GM11168 (cell line): ENCODE measurements around the gene PLPP4.
"Not testable (repeated sequence)": the region's sequence is repeated elsewhere in the genome, so short reads cannot be mapped to it uniquely, and the experiment has no call there.

Experiments
- in situ Hi-C: fragments of 300-500 bp; cut with MboI; formaldehyde crosslinking; loops from one replicate; pipeline ENCODE4 v1.12.0; 2022; ENCODE audit warnings: low sequenced_read_pairs; ENCODE audit not compliant: unreplicated experiment

The PLPP4 gene

DNA sequence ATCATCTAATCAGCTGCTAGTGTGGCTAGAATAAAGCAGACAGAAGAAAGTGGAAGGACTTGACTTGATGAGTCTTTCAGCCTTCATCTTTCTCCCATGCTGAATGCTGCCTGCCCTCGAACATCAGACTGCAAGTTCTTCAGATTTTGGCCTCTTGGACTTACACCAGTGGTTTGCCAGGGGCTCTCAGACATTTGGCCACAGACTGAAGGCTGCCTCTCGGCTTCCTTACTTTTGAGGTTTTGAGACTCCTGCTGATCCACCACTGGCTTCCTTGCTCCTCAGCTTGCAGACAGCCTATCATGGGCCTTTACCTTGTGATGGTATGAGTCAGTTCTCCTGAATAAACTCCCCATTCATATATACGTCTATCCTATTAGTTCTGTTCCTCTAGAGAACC is 26.0 kb downstream of the PLPP4 start:
- in situ Hi-C loops: no loop called here

- in situ Hi-C loops: no loop called here
Measured at GRCh38 chr10:120483651-120484301, 26.7 kb downstream of the PLPP4 start.

DNA sequence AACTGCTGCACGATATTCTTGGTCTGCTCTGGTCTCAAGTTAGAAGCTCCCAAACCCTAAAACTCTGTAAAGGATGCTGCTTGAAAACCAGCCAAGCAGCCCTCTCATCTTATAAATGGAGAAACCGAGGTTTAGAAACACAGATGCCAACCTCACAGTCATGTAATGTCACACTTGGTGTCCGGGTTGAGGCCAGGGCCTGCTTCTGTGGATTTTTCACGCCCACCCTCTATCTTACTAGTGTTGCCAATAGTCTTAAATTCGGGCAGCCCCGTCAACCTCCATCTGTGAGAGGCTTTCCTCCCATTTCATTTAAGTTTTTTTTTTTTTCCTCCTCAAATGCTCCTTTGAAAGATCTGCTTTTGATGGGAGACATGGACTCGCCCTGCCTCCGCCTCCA is 28.9 kb downstream of the PLPP4 start:
- in situ Hi-C loops: no loop called here

- in situ Hi-C loops: no loop called here
Measured at GRCh38 chr10:120486671-120487205, 29.7 kb downstream of the PLPP4 start.

DNA sequence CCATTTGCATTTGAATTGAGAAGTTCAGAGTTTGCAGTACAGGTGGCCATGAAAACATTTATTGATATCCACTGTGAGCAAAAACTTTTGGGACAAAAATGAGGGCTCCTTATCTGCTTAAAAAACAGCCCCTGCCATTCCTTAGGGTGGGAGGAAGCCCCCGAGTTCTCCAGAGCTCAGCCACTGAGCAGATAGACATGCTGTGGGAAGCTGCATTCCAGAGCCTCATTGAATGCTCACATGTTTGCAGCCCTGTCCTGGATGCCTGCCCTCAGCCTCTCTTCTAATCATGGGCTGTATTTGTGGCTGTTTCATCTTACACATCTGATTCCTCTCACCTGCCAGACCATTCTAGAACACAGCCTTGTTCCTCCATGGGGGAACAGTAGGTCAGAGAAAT is 33.3 kb downstream of the PLPP4 start:
- in situ Hi-C loops: no loop called here

GRCh38 chr10:120492346-120492745 is 35.3 kb downstream of the PLPP4 start:
- in situ Hi-C loops: no loop called here

DNA sequence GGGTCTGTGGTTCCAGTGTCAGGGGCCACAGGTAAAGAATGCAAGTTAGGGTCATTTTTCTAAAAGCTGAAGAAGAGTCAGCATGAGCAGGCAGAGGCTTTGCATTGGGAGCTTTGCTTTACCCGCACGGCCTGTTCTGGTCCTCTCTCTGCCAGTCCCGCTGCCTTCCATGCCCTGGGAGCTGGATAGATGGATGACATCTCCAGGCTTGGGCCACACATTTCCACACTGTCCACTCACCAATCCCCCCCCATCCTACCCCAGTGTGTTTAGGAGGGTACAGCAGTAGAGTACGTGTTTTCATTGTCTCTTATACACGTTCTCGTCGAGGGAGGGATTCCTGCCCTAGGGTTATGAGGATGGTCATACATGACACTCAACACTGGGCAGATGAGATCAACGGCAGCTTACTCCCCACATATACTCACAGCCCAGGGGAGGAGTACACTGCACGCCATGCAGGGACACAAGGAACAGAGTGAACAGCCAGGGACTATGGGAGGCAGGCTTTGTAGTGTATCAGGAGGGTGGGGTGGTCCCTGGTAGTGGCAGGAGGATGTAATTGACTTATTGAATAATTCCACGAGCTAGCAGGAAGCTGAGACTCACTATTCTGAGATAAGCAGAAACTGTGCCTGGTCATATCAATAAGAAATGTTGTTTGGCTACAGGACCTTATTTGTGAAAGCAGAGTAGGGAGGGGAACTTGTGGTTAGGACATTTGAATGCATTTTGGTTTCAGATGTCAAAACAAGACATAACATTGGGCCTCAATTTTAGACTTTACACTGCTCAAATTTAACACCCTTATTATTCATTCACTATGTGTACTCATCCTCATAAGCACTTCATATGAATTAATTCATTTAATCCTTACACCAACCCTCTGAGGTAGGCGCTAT is 36.6 kb downstream of the PLPP4 start:
- in situ Hi-C loops: no loop called here

GRCh38 chr10:120494313-120494710 is 37.3 kb downstream of the PLPP4 start:
- in situ Hi-C loops: no loop called here

DNA sequence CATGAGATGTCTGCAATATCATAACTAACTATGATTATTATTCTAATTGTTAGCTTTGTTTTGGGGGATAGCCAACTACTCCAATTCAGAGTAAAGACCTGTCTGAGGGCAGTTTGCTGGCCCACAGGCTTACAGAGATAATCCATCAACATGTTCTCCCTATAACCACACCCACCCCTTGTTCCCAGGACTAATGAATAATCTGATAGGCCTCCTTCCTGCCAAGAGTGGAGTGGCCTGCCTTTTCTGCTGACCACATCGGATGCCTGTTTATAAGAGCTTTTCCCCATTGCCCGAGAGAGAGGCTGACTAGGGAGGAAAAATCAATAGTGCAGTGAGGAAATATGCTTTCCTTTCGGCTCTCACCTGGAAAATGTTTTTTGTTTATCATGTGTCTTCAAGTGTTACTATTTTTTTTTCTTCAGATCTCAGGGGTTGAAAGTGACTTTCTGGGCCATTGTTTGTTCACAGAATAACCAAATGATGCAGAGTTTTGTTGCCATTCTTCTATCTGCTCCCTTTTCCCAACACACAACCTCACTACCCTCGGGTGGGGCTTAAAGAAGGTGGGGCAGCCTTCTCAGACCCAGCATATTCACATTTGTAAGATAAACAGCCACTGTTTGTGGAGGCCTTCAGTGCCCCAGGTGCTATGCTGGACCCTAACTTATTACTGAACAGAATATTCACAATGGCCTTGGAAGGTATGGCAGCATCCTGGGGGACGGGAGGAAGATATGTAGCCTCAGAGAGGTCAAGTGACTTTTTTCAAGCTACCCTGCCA is 38.4 kb downstream of the PLPP4 start:
- in situ Hi-C loops: no loop called here

- in situ Hi-C loops: no loop called here
Measured at GRCh38 chr10:120499883-120500282, 42.9 kb downstream of the PLPP4 start.

DNA sequence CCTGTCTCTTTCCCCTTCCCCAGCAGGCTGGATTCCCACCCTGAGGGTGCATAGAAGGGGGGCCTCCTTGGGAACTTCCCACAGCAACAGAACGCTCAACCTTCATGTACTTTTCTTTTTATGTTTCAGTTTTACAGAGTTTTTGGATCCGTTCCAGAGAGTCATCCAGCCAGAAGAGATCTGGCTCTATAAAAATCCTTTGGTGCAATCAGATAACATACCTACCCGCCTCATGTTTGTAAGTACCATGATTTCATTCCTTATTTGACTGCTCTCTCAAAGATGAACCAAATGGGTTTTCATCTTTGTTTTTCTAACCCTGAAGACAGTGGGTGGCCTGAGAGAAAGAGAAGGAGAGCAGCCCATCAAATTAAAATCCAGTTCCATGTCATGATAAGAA is 46.7 kb downstream of the PLPP4 start:
- in situ Hi-C loops: no loop called here

GRCh38 chr10:120504227-120504626 is 47.2 kb downstream of the PLPP4 start:
- in situ Hi-C loops: not testable (repeated sequence)

DNA sequence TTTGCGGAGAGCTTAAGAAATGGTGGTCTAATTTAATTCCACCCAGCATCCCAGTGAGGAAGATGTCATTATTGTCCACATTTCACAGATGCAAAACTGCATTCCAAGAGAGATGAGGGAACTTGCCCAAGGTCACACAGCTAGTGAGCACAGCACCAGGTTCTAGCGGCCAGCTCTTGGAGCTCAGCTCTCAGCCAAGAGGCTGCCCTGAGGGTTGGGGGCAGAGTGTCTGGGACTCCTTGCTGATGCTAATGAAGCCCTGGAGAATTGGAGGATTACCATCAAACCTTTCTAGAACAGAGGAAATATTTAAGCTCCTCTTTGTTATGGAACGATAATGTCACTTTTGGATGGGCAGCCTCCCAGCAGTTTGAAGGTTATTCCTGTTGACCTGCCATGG is 48.0 kb downstream of the PLPP4 start:
- in situ Hi-C loops: no loop called here

DNA sequence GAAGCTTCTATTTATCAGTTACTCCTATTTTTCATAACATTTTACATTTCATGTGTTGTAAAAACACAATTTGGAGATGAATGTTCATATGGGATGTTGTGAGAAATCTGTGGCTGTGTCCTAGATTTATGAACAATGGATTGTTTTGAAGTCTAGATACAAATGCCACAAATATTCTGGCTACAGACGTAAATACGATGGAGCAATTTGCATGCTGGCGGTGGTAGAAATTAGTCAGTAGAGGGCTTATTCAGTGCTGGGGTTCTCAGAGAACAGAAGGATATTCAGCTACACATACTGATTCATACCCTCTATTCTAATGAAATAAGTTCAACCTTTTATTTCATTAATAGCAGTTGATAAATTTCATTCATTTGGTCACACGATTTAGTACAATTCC is 48.8 kb downstream of the PLPP4 start:
- in situ Hi-C loops: no loop called here

GRCh38 chr10:120506674-120507073 is 49.6 kb downstream of the PLPP4 start:
- in situ Hi-C loops: no loop called here

DNA sequence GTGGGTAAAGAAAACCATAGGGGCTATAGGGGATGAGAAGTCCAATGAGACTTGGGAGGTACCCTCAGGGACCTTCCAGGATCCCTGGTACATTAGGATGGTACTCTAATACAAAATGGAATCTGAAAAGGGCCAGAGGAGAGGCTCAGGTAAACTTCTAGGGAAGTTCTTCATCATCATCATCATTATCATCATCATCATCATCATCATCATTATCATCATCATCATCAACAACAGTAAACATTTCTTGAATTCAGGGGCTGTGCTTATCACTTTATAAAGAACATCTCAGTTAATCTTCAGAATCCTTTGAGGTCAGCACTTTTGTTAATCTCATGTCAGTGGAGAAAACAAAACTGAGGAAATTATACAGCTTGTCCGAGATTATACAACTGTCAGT is 50.1 kb downstream of the PLPP4 start:
- in situ Hi-C loops: no loop called here

DNA sequence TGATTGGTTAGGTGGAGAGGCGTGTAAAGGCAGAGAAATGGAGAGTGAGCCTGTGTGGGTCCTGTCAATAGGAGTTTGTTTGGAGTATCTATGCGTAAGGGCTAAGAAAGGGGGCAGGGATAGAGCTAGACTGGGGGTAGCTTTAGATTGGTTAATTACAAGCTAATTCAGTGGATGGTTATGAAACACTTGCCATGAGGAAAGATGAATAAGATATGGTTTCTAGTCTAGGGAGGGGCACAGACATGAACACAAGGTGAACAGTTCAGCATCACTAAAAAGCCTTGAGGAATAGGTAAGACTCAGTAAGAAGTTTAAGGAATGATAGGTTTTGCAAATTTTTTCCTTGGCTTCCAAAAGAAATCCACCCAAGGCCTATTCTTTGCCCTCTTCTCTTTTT is 50.6 kb downstream of the PLPP4 start:
- in situ Hi-C loops: no loop called here

- in situ Hi-C loops: no loop called here
Measured at GRCh38 chr10:120508393-120508792, 51.4 kb downstream of the PLPP4 start.

GRCh38 chr10:120508966-120509365 is 51.9 kb downstream of the PLPP4 start:
- in situ Hi-C loops: no loop called here

GRCh38 chr10:120511165-120511564 is 54.1 kb downstream of the PLPP4 start:
- in situ Hi-C loops: no loop called here

DNA sequence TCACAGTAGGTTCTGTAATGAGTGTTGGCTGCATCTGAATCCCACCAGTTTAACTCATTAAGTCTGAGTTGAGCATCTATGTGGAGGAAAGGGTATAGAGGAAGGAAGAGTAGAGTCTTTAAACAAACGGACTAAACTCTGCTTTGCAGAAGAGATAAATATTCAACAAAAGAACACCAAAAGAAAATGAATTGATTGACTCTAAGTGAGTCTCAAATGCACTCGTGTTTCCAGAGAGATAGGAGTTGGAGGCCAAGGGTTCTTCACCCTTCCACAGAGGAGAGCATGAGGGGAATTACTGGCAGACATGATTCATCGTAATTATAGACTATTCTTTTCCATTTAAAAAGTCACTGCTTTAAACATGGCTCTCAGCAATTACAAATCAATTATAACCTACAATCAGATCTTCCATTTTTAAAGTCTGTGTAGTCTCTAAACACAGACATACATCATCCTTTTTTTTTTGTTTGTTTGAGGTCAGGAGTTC is 56.3 kb downstream of the PLPP4 start:
- in situ Hi-C loops: no loop called here
